Islet precursor cell (in vitro differentiated cells): ENCODE data around the gene MYADM.

Experiments
- DNase-seq: peaks from one replicate; pipeline ENCODE4 v3.0.0-alpha.2; 2018

Gene MYADM

DNA sequence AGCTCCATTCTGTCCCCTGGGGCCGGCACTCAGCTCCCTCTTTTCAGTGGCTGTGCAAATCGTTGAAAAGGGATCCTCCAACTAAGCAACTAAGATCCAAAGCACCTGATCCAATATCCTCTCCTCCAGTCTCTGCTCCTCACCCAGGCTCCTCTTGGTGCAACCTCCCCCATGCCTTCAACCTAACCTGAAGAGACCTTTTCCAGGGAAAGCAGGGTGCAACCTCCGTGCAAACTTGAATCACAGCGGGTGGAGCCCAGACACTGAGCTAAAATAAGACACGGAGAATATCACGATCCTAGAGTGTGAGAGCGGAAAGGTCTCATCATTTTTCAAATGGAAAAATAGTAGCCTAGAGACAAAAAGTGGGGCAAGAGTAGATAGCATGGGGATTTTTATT lies 49.7 kb downstream of the MYADM start:
- DNase-seq = peak; percentile 27
